Fibroblast of skin of back (primary cell): Measurements from ENCODE around the gene BABAM1. TPM values are rescaled to one million over a fixed set of nuclear protein-coding genes. Genes with fewer than 3 reads are reported as not detected.

Experiments
- DNase-seq: peaks from one replicate; pipeline ENCODE4 v3.0.0-alpha.2; 2013
- polyA plus RNA-seq, 2 experiments: library from polyadenylated mRNA; unstranded; fragments of 120-200 nt; gene quantifications; one replicate each; pipeline ENCODE4 v1.2.1, GENCODE V29; 2013; ENCODE audit not compliant: insufficient read length in 2 of 2

BABAM1 gene
- 108 TPM for polyA plus RNA-seq (2013, experiment 1 of 2; ENCODE audit: insufficient read length)
- 80.5 TPM for polyA plus RNA-seq (2013, experiment 2 of 2; ENCODE audit: insufficient read length)

DNA sequence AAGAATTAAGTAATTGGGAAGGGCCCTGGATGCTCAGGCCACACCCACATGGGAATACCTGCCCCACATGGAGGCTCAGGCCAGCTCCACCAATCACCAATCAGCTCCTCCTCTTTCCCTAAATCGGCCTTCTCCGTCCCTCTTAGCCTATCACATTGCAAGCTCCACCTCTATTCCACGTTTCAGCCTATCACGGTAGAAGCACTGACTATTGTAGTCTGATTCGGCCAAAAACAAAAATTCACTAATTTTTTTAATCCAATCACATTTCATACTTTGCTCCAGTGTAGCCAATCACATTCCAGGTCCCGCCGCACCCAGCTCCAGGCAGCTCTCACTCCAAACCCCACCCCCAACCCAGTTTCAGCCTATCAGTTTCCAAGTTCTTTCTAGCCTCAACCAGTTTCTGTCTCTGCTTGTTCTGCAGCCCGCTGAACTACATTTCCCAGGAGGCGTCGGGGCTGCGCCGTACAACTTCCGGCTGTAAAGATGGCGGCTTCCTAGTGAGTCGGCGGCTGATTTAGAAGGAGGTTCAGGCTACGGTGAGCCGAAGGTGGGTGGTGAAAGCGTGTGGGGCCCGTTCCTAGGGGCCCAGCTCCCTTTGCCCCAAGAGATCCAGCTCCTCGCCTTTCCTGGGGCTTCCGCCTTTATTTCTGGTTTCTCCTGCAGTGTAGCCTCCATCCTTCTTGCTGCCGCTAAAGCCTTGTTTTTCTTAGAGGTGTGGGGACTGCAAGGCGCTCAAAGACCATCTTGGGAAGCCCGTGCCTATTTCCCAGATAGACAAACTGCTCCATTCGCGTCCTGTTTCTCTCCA, at the start of gene BABAM1:
Gene BABAM1, plus strand, starts transcription at position 469 of the 814 bp plus-strand sequence. CDS start 1,364 bp downstream, outside the sequence.
- peak; percentile 99 for DNase-seq

DNA sequence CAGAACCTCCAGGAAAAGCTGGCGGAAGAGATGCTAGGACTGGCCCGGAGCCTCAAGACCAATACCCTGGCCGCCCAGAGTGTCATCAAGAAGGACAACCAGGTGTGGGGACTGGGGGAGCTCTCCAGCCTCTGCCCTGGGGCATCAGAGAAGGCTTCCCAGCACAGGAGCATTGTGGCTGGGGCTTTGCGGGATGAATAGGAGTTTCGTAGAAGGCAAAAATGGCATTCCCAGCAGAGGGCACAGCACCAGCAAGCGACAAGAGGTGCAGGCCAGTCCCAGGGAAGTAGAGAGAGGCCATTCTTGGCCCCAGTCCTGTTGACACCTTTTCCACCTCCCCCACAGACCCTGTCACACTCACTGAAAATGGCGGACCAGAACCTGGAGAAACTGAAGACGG, 48.0 kb upstream of the BABAM1 start:
- DNase-seq = no peak

- peak; percentile 81 for DNase-seq
Measured at GRCh38 chr19:17220207-17220758, 47.0 kb upstream of the BABAM1 start.

- no peak for DNase-seq
Measured at GRCh38 chr19:17225053-17225452, 42.2 kb upstream of the BABAM1 start.

- peak; percentile 98 for DNase-seq
Measured at GRCh38 chr19:17226002-17226933, 41.0 kb upstream of the BABAM1 start, which contains the start of gene OCEL1. Gene OCEL1 (plus strand): TSS chr19:17226226. CDS start chr19:17226248, 22 bp downstream.

- DNase-seq = no peak
Measured at GRCh38 chr19:17227798-17228367, 39.4 kb upstream of the BABAM1 start.

GRCh38 chr19:17229890-17230289, 37.4 kb upstream of the BABAM1 start:
- no peak for DNase-seq

DNA sequence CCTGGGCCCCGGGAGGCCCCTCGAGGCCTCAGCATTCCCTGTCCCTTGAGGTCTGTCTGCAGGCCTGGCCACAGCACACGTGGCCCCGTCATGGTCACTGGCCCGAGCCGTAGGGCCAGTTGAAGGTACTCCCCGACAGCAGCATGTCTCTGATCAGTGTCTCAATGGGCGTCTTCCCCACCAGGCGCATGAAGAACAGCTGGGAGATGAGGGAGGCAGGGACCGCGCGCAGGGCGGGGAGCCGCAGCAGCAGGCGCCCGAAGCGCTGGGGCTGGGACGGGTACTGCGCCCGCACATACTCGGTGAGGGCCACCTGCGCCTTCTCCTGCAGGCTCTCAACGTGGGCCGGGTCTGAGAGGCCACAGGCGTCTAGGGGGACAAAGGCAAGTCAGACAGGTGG, 35.0 kb upstream of the BABAM1 start:
- DNase-seq = no peak

- DNase-seq = peak; percentile 36
Measured at GRCh38 chr19:17234911-17235299, 32.3 kb upstream of the BABAM1 start.

GRCh38 chr19:17235300-17235970, 31.8 kb upstream of the BABAM1 start:
- peak; percentile 65 for DNase-seq

DNA sequence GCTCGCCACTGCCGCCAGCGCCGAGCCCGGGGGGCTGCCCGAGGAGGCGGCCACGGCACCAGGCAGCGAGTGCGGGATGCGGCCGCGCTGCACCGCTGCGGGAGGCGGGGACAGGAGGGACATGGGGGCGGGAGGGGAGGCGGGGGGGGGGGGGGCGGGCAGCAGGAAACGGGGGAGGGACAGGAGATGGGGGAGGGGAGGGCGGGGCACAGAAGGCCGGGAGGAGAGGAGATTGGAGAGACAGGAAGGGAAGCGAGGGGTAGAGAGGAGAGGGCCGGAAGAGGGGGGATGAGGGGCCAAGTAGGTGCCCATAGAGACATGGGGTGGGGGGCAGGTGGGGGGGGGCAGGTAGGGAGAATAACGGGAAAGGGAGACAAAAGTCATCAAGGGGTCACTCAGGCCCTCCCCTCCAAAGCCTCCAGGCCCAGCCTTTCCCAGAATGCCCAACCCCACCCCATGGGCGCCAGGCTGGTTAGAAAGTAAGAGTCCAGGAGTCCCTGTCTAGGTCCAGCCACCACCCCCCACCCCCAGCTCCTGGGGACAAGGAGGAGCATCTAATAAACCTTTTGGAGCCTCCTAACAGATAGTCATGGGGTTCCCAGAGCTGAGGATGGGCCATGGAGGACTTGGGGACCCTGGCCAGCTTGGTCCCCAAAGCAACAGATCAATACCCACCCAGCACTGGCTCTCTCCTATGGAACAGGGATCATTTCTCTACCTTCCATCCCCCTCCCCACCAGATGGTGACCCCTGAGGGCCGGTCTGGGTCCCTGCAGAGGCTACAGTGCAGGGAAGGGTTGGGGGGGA, 31.1 kb upstream of the BABAM1 start:
- DNase-seq = peak; percentile 67

- no peak for DNase-seq
Measured at GRCh38 chr19:17236811-17237543, 30.3 kb upstream of the BABAM1 start.

DNA sequence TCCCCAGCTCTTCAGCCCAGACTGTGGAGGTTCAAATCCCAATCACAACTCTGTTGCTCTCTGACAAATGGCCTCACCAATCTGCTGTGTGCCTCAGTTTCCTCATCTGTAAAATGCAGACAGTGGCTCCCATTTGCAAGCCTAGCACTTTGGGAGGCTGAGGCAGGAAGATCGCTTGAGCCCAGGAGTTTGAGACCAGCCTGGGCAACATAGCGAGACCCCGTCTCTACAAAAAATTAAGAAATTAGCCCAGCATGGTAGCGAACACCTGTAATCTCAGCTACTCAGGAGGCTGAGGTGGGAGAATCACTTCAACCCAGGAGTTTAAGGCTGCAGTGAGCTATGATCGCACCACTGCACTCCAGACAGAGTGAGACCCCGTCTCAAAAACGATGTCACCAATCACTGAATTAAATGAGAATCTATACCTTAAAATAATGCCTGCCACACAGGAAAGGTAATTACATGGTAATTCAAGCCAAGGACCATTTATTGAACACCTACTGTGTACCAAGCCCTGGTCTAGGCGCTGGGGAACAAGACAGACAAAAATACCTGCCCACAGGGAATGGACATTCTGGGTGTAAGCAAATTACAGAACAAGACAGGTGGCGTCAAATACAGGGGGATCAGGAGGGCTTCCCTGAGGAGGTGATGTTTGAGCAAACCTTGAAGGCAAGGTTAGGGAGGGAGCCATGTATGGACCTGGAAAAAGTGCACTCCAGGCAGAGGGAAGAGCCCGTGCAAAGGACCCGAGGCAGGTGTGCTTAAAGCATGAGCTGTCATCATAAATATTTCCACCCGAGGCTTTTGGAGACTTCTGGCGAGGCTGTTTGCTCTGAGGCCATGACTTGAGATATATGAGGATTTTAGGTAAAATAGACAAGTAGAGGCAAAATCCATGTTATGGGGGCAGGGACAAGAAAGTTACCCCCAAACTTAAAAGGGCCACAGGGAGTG, 29.2 kb upstream of the BABAM1 start:
- no peak for DNase-seq

DNA sequence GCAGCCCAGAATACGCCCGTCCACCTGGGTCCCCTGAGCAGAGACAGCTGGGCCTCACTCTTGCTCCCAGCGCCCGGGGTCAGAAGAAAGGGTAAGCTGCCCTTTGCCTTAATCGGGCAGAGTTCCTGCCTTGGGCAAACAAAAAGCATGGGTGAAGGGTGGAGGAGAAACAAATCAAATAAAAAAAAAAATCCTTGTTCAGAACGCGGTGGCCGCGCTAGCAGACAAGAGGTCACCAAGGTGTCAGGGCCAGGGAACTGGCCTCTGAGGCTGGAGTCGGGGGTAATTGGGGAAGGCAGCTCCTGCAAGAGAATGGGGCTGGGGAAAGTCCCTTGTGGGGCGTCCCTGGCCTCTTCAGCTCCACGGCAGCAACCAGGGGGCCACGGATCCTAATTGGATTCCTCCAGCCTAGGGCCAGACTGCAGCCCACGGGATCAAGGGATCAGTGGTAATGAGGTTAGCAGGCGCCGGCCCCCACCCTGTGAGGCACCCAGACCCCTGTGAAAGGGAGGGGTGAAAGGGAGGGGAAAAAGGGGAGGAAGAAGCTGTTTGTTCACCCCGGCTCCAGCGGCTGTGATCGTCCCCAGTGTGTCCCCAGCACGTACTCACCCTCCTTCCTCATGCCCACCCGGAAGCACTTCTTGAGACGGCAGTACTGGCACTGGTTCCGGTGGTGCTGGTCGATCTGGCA, 27.0 kb upstream of the BABAM1 start:
- DNase-seq = no peak

DNA sequence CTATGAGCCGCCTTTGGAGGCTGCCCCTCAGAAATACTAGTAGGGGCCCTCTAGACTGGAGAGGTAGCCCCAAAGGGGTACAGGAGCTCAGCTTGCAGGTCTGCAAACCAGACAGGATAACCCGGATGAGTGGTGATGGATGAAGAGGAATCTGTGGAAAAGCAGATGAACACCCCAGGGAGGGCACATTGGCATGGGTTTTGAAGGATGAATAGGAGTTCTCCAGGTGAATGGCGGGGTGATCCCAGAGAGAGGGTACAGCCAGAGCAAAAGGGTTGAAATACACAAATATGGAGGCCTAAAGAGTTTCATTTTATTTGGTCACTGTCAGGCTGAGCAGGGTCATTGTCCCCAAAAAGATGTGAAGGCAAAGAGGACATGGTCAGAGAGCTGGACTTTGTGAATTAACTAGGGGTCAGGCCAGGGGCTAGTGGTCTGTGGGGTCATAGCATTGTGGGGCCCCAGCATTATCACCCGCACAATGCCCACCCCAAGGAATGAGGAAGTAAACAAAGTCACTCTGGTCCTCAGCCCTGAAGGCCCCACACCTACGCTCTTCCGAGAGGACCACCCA, 26.3 kb upstream of the BABAM1 start:
- DNase-seq = no peak

DNA sequence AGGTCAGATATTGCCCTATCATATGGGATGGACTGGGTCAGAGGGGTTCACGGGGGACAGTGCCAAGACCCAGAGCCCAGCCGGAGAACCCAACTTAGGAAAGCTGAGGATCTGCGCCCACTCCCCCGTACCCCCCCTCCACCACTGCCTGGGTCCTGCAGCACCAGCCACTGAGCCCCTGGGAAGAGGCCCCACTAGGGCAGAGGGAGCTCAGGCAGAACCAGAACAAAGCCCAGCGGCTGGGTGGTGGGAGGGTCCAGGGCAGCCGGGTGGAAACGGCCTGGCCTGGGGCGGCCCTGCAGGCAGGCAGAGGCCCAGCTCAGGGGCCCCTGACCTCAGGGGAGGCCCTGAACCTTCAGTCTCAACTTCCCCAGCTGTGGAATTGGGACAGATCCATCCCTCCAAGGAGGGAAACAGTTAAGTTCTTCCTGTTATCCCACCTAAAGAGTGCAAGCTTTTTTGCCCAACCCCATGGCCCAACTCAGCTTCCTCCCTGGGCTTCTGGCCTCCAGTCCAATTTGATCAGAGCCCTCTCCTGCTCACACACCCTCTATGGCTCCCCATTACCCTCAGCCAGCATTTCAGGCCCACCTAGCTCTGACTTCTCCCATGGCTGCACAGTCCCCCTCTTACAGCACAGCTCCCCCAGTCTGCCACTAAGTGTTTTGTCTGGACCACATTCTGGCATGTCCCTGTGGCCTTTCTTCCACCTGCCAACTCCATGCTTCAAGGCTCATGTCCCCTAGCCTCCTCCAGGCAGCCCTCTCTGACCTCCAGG, 24.6 kb upstream of the BABAM1 start:
- DNase-seq = no peak

DNA sequence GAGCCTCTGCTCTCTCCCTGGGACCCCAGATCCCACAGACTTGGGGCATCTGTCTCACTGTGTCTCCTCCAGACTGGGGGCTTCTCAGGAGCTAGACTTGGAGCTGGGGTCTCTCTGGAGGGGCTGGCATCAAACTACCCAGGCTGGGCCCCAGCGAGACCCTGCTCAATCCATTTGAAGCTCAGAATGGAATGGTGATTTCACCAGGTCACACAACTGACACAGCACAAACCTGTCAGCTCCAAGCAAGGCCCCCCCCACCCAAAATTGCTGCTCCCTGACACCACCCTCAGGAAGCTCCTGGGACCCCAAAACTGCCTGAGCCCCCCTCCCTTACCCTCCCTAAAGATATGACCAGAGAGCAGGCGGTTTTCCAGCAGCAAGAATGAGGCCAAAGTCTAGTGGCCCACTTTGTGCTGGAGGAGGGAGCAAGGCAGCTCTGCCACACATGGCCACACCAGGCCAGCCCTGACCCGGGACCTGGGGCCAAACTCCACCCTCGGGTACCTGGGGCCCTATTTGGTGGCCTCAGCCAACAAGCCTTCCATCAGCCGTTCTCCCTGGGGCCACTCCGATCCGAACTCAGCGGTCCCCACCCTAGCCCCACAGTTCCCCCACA, 23.9 kb upstream of the BABAM1 start:
- no peak for DNase-seq
